Activated naive CD8-positive, alpha-beta T cell treated with anti-CD3 and anti-CD28 coated beads, Interleukin-2, amount 10 ng/mL, durations not matched to agents 7 days and 5 days (primary cell): ENCODE data around the gene PERM1. TPM values are rescaled to one million over a fixed set of nuclear protein-coding genes. Genes with fewer than 3 reads are reported as not detected.
"Not testable (repeated sequence)": the region's sequence is repeated elsewhere in the genome, so short reads cannot be mapped to it uniquely, and the experiment has no call there.

Experiments used
- ATAC-seq: fragments of 150-1000 bp; cut with Tn5 transposase; one replicate; pipeline ENCODE4 v1.10.0; 2021; ENCODE audit warnings: low read depth, moderate library complexity
- POLR2A ChIA-PET: fragments of 350-600 bp; sonication (Branson Sonifier 250); formaldehyde crosslinking; loops from one replicate; lab custom pipeline; 2021; ENCODE audit warnings: antibody characterized with exemption; lab: Charles Lee
- DNase-seq: peaks from one replicate; pipeline ENCODE4 v3.0.0; 2021
- H3K27ac Mint-ChIP-seq: one replicate; pipeline ENCODE4 v1.8.0; 2022; ENCODE audit warnings: mild to moderate bottlenecking, mixed read lengths
- H3K27me3 Mint-ChIP-seq: one replicate; pipeline ENCODE4 v1.8.0; 2022; ENCODE audit warnings: mild to moderate bottlenecking, moderate library complexity, mixed read lengths
- H3K36me3 Mint-ChIP-seq: one replicate; pipeline ENCODE4 v1.8.0; 2021; ENCODE audit warnings: mild to moderate bottlenecking, mixed read lengths
- H3K4me1 Mint-ChIP-seq: one replicate; pipeline ENCODE4 v1.8.0; 2021; ENCODE audit warnings: mixed read lengths
- H3K4me3 Mint-ChIP-seq: one replicate; pipeline ENCODE4 v1.8.0; 2022; ENCODE audit warnings: mild to moderate bottlenecking, moderate library complexity, mixed read lengths
- H3K9me3 Mint-ChIP-seq: one replicate; pipeline ENCODE4 v1.8.0; 2021; ENCODE audit warnings: mixed read lengths
- total RNA-seq, 2 experiments: library from RNA; stranded (reverse); gene quantifications; one replicate each; pipeline ENCODE4 v1.2.3, GENCODE V29; 2021

PERM1 gene
- total RNA-seq, 2 experiments from 2014 or later = not detected

DNA sequence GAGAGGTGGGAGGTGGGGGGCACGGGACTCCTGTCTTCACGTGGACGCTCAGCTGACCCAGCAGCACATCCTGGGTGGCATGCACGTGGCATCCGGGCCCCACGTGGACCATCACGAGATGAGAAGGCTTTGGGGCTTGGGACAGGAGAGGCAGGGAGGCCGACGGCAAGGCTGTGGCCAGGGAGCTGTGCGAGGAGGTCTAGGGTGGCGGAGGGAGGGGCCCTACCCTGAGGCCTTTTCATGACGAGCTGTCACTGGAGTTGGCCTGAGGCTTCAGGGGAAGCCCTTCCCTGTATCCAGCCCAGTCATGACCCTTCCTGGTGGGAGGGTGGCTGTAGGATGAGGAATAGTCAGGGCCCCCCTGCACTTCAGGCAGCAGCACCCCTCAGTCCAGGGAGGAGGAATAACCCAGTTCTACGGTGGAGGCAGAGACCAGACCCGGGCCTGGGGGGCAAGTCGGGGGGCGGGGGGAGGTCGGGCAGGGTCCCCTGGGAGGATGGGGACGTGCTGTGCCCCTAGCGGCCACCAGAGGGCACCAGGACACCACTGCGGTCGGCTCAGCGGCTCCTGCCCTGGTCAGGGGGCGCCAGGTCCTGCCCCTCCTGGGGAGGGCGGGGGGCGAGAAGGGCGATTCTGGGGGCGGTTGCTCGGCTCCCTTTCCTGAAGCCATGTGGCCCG is 2.0 kb upstream of the PERM1 start:
- peak; percentile 51 for ATAC-seq
- peaks cover 29% of the 10 kb centered on the region for H3K27me3 Mint-ChIP-seq
- DNase-seq = peak; percentile 73
- POLR2A ChIA-PET = interaction anchor here (0.8 kb wide), 1 partner anchor 35 kb away, joined by 3 read pairs; no protein-coding TSS in a partner anchor
- H3K36me3 Mint-ChIP-seq = peaks cover 2% of the 10 kb centered on the region
- H3K27ac Mint-ChIP-seq = no peak overlapping the region
- H3K4me1 Mint-ChIP-seq = no peaks in the 10 kb centered on the region
- no peak overlapping the region for H3K4me3 Mint-ChIP-seq
- H3K9me3 Mint-ChIP-seq = no peaks in the 10 kb centered on the region

DNA sequence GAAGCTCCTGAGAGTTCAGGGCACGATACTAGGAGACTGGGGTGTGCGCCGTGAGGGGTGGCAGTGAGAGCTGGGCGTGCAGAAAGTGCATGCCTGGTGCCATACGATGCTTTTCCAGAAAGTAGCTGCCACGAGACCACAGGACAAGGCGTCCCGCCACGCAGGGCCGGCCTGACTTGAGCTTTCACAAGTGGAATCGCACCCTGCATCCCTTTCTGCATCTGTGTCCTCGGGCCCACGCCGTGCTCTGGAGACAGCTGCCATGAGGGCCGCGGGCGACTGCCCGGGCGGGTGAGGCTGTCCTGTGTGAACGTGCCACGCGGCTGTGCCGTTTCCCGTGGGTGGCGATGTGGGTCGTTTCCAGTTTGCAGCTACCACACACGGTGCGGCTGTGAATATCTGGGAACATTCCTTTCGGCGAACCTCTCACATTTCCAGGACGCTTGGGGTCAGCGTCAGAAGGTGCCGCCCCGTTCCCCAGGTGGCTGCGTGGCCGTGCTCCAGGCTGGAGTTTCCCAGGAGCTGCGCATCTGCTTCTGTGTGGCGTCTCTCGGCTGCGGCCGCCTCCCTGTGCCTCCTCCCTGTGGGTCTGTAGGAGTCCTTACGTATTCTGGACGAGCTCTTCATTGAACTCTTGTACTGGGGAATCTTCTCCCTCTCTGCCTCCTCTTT is 1.0 kb upstream of the PERM1 start:
- H3K4me3 Mint-ChIP-seq = no peak overlapping the region
- H3K27me3 Mint-ChIP-seq = peaks cover 19% of the 10 kb centered on the region
- no peaks in the 10 kb centered on the region for H3K4me1 Mint-ChIP-seq
- H3K9me3 Mint-ChIP-seq = no peaks in the 10 kb centered on the region
- no peak overlapping the region for H3K27ac Mint-ChIP-seq
- DNase-seq = no peak
- H3K36me3 Mint-ChIP-seq = peaks cover 1% of the 10 kb centered on the region
- POLR2A ChIA-PET = interaction anchor here (0.6 to 0.8 kb wide), 2 partner anchors 19 to 31 kb away, joined by 3 read pairs; partner anchors contain the start of gene ISG15
- ATAC-seq = no peak

GRCh38 chr1:981491-981954 is 370 bp downstream of the PERM1 start:
- DNase-seq = no peak
- Mint-ChIP-seq H3K27me3 (peaks cover 19% of the 10 kb centered on the region), H3K36me3 (peaks cover 1% of the 10 kb centered on the region), H3K4me1 (no peaks in the 10 kb centered on the region), H3K9me3 (no peaks in the 10 kb centered on the region), H3K27ac (no peak overlapping the region), H3K4me3 (no peak overlapping the region)
- ATAC-seq = no peak
- POLR2A ChIA-PET = no interaction called here

- ATAC-seq = no peak
- DNase-seq = no peak
- Mint-ChIP-seq H3K36me3 (peaks cover 1% of the 10 kb centered on the region), H3K9me3 (no peaks in the 10 kb centered on the region), H3K4me3 (no peak overlapping the region), H3K4me1 (no peaks in the 10 kb centered on the region), H3K27ac (no peak overlapping the region), H3K27me3 (peaks cover 20% of the 10 kb centered on the region)
- POLR2A ChIA-PET = no interaction called here
Observed at GRCh38 chr1:980602-981395, 1.1 kb downstream of the PERM1 start.

DNA sequence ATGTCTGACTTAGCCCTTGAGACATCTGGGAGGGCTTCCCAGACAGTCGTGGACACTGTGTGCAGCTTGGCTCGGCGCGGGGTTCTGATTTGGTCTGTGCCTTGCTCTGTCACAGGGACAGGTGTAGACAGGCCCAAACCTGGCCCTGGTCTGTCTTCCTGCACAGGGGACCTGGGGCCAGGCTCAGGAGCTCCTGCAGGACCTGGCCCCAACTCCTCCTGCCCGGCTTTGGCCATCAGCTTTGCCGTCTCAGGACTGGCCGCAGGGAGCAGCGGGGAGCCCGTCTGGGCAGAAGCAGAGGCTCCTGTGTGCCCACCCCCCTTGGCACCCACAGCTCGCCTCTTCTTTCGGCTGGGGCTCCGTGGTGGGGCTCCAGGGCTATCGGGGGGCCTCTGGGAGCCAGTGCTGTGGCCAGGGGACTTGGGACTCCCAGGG is 1.7 kb downstream of the PERM1 start:
- no peak overlapping the region for H3K4me3 Mint-ChIP-seq

GRCh38 chr1:979744-980072 is 2.2 kb downstream of the PERM1 start:
- Mint-ChIP-seq H3K4me3 (no peak overlapping the region), H3K4me1 (no peaks in the 10 kb centered on the region), H3K36me3 (peaks cover 1% of the 10 kb centered on the region), H3K27me3 (peaks cover 13% of the 10 kb centered on the region), H3K27ac (no peak overlapping the region), H3K9me3 (no peaks in the 10 kb centered on the region)
- no peak for ATAC-seq
- POLR2A ChIA-PET = no interaction called here
- DNase-seq = no peak

More for the DNA sequence above, 1.7 kb downstream of the PERM1 start:
- no peaks in the 10 kb centered on the region for H3K4me1 Mint-ChIP-seq
- H3K27me3 Mint-ChIP-seq = peaks cover 18% of the 10 kb centered on the region
- no peaks in the 10 kb centered on the region for H3K9me3 Mint-ChIP-seq
- peaks cover 1% of the 10 kb centered on the region for H3K36me3 Mint-ChIP-seq
- ATAC-seq (no peak), DNase-seq (no peak)
- POLR2A ChIA-PET = no interaction called here
- no peak overlapping the region for H3K27ac Mint-ChIP-seq

DNA sequence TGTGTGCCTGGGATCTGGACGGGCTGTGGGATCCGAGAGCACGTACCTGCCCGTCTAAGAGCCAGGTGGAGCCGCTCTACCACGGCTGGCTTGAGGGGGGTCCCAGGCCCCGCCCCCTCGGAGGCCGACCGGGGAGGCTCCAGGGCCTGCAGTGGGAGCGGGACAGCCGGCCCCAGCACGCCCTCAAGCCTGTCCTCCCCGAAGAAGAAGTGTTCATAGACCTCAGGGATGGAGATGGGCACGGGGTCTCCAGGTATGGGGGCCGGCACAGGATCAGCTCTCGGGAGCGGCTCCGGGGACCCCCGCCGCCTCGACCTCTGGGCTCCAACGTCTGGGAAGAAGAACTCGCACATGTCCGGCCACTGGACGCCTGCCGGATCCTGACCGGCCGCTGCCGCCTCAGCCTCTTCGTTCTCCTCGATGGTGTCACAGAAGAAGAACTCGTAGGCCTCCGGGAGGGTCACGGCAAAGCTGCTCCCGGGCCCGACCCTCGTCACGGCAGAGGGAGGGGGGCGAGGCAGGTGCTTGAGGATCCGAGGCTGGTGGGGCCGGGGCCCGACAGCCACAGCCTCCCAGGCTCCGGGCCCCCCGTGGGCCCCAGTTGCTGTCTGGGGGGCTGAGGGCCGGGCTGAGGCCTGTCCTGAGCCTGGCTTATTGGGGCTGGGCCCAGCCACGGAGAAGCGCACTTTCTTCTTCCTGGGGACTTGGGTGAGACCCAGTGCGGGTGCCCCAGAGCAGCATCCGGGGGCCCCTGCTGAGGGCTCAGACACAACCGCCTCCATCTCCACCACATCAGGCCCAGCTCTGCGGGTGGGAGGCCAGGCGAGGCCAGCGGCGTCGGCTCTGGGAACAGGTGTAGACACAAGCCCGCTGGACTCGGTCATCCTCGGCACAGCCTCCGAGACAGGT is 2.8 kb downstream of the PERM1 start:
- POLR2A ChIA-PET = no interaction called here

DNA sequence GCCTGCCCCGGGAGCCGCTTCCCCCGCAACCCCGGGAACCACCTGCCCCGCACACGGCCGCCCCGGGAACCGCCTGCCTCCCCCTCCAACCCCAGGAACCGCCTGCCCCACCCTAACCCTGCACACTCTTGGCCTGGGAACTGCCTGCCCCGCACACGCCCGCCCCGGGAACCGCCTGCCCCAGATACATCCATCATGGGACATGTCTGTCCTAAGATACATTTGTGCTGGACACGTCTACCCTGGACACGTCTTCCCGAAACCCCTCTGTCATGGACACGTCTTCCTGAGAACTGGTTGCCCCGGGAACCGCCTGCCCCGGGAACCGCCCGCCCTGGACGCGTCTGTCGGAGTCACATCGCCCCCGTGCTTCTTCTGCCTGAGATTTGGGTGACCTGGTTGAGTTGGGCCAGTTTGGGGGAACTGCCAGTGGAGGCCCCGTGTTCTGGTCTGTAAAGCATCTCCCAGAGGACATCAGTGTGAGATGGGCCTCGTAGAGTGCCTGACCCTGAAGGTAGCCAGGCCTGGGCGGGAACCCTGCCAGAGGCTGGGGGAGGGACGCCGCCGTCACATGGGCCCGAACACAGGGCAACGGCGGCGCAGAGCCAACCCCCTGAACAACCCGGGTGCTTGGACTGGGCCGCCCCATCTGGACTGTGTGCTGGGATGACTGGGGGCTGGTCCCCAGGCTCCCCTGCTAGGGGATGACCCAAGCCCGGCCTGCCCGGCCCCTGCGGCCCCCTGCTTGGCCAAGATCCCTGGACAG is 3.6 kb downstream of the PERM1 start:
- no peak for ATAC-seq
- Mint-ChIP-seq H3K4me1 (no peaks in the 10 kb centered on the region), H3K27me3 (peaks cover 11% of the 10 kb centered on the region), H3K4me3 (no peak overlapping the region), H3K36me3 (peaks cover 1% of the 10 kb centered on the region), H3K27ac (no peak overlapping the region), H3K9me3 (no peaks in the 10 kb centered on the region)
- POLR2A ChIA-PET = no interaction called here
- DNase-seq = no peak

More for the DNA sequence above, 2.8 kb downstream of the PERM1 start:
- Mint-ChIP-seq H3K27me3 (peaks cover 11% of the 10 kb centered on the region), H3K4me1 (no peaks in the 10 kb centered on the region), H3K9me3 (no peaks in the 10 kb centered on the region), H3K4me3 (no peak overlapping the region), H3K36me3 (peaks cover 1% of the 10 kb centered on the region), H3K27ac (no peak overlapping the region)
- DNase-seq = no peak
- ATAC-seq = no peak

- H3K27ac Mint-ChIP-seq, H3K27me3 Mint-ChIP-seq, ATAC-seq, H3K9me3 Mint-ChIP-seq, POLR2A ChIA-PET, H3K4me1 Mint-ChIP-seq, H3K36me3 Mint-ChIP-seq, H3K4me3 Mint-ChIP-seq, DNase-seq: not testable (repeated sequence)
Observed at GRCh38 chr1:976791-977190, 5.1 kb downstream of the PERM1 start.

DNA sequence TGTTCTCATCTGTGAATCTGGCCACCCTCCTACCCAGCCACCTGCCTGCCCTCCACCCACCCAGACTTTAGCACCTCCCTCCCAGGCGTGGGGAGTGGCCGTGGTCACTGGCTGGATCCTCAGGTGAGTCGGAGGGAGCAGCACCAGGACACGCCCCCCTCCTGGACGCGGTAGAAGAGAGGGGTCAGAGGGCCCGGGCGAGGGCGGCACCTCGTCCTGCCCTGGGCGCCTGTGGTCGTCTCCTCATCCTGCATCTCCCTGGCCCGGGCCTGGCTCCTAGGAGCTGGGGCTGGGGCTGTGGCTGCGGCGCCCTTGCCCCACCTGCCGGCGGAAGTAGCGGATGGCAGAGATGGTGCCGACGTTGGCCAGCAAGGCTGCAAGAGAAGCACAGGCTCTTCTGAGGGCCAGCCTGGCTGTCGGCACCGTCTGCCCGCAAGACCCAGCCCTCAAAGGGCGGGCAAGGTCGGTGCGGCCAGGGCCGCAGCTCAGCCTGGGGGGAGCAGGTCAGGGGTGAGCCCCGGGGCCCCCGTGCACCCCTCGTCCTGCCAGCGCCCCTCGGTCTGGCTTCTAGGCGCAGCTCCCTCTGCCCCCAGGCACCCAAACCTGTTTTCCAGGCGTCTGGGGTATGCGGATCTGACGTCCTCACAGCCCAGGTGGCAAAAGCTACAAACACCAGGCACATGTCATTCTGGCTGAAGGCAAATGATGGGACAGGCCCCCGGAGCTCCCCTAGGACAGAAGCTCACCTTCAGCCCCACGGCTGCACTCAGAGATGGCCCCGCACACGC is 5.8 kb downstream of the PERM1 start:
- no peak overlapping the region for H3K4me3 Mint-ChIP-seq
- H3K9me3 Mint-ChIP-seq = no peaks in the 10 kb centered on the region
- H3K4me1 Mint-ChIP-seq = no peaks in the 10 kb centered on the region
- H3K27ac Mint-ChIP-seq = no peak overlapping the region
- peaks cover 1% of the 10 kb centered on the region for H3K36me3 Mint-ChIP-seq
- H3K27me3 Mint-ChIP-seq = peaks cover 5% of the 10 kb centered on the region
- POLR2A ChIA-PET = no interaction called here
- ATAC-seq (peak; percentile 67), DNase-seq (peak; percentile 67)

DNA sequence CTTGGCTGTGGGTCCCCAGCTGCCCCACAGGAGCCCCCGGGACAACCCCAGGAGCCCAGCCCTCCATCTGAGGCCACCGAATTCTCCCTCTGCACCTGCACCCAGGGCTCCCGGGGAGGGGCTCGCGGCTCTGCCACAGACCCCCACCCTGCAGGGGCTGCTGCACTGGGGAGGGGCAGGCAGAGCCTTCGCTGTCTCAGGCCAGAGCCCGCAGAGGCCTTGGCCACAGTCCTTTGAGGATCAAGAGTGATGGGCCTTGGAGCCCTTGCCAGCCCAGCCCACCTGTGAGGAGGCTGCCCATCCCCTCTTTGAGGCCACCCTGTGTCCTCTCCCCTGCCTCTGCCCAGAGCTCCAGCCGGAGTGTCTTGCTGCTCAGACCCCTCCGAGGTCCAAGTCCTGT is 6.5 kb downstream of the PERM1 start:
- Mint-ChIP-seq H3K4me3 (no peak overlapping the region), H3K27ac (no peak overlapping the region), H3K9me3 (no peaks in the 10 kb centered on the region), H3K27me3 (peaks cover 5% of the 10 kb centered on the region), H3K36me3 (peaks cover 1% of the 10 kb centered on the region), H3K4me1 (no peaks in the 10 kb centered on the region)
- ATAC-seq (no peak), DNase-seq (no peak)
- POLR2A ChIA-PET = no interaction called here
